ENCODE measurements around the gene ATOH8.
"Not testable (repeated sequence)": the region's sequence is repeated elsewhere in the genome, so short reads cannot be mapped to it uniquely, and the experiment has no call there.

GRCh38 chr2:85714421-85714820, 39.4 kb upstream of the ATOH8 start:
- not testable (repeated sequence) for TF ChIP-seq CTCF (IDR thresholded peaks at IDR 0.05; ENCODE audit: low read depth, low read length, poor library complexity, severe bottlenecking); EZH2phosphoT487 (IDR thresholded peaks at IDR 0.05; ENCODE audit: borderline replicate concordance, low read length)

Measured in DOHH2 (cell line).